D721Med (cell line): ENCODE measurements around the gene VPS39.

ENCODE experiments used
- DNase-seq: peaks from one replicate; pipeline ENCODE4 v3.0.0; 2011; ENCODE audit warnings: low spot score; ENCODE audit not compliant: insufficient read length
- FAIRE-seq: peaks from 2 replicates; lab custom pipeline; 2011; peaks lifted over from hg19 to GRCh38; lab: Jason Lieb, UNC
- TF ChIP-seq, protein P1 (sequence below): IDR thresholded peaks from 2 replicates; pipeline ENCODE4 v1.5.1; 2012; ENCODE audit warnings: mild to moderate bottlenecking, control low read depth; ENCODE audit not compliant: insufficient read depth; ENCODE audit errors: missing control alignments

Gene VPS39

DNA sequence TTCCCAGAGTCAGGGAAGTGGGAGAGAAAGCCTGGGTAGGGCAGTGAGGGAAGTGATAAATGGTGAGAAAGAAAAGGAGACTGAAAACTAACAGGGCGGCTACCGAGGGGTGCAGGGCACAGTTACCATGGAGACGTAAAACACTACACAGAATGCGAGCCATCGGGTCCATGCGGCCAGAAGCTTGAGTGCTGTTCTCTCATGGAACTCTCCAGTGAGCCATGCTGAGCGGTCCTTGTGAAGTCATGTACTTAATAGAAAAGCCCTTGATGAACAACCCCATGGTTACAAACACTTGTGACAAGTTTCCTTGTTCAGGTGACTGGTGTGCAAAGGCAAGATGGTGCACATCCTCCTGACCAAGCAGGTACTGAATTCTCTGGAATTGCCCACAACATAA is 48.0 kb downstream of the VPS39 start:
- FAIRE-seq (no peak), DNase-seq (no peak)
- TF ChIP-seq, protein P1, sequence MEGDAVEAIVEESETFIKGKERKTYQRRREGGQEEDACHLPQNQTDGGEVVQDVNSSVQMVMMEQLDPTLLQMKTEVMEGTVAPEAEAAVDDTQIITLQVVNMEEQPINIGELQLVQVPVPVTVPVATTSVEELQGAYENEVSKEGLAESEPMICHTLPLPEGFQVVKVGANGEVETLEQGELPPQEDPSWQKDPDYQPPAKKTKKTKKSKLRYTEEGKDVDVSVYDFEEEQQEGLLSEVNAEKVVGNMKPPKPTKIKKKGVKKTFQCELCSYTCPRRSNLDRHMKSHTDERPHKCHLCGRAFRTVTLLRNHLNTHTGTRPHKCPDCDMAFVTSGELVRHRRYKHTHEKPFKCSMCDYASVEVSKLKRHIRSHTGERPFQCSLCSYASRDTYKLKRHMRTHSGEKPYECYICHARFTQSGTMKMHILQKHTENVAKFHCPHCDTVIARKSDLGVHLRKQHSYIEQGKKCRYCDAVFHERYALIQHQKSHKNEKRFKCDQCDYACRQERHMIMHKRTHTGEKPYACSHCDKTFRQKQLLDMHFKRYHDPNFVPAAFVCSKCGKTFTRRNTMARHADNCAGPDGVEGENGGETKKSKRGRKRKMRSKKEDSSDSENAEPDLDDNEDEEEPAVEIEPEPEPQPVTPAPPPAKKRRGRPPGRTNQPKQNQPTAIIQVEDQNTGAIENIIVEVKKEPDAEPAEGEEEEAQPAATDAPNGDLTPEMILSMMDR: no peak

DNA sequence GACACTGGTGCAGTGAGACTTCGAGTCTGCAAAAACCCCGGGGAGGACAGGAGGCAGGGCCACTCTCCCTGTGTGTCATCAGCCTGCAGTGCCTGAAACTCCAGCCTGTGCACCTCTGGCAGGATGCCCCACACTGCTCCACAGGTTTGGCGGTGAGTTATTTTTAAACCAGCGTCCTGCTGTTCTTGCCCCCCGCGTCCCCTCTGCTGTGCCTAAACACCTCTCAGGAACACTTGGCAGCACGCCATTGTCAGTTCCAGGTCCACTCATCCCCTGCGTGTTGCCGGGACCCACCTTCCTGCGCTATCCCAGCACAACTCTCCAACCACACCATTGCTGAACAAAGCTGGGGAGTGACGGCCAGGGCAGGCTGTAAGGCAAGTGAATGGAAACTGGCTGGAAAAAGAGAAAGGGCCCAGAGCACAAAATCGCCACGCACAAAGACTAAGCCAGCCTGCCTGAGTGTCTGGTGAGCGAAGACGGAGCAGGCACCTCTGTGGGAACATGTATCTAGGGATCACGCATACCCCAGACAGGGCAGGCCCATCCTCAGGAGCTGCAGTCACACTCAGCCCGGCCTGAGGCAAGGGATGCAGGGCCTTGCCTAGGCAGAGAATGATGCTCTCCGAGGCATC is 48.6 kb downstream of the VPS39 start:
- TF ChIP-seq, protein P1: no peak
- FAIRE-seq (no peak), DNase-seq (no peak)

DNA sequence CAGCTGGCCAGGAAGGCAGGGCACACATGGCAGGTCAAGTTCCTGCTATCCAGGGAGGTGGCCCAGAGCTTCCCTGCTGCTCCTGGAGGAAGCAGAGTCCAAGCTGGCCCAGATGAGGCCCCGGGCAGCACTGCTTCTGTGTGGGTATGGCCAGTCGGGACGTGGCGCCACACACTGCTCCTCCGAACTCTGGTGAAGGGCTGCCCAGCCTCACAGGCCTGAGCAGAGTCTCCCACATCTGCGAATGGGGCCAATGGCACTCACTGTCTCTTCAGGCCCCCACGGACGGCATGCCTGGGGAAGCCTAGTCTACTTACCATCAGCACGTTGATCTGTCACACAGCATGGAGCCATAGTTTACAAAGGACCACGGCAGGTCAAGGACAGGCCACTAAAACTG is 49.2 kb downstream of the VPS39 start:
- TF ChIP-seq, protein P1: no peak
- DNase-seq (no peak), FAIRE-seq (no peak)

DNA sequence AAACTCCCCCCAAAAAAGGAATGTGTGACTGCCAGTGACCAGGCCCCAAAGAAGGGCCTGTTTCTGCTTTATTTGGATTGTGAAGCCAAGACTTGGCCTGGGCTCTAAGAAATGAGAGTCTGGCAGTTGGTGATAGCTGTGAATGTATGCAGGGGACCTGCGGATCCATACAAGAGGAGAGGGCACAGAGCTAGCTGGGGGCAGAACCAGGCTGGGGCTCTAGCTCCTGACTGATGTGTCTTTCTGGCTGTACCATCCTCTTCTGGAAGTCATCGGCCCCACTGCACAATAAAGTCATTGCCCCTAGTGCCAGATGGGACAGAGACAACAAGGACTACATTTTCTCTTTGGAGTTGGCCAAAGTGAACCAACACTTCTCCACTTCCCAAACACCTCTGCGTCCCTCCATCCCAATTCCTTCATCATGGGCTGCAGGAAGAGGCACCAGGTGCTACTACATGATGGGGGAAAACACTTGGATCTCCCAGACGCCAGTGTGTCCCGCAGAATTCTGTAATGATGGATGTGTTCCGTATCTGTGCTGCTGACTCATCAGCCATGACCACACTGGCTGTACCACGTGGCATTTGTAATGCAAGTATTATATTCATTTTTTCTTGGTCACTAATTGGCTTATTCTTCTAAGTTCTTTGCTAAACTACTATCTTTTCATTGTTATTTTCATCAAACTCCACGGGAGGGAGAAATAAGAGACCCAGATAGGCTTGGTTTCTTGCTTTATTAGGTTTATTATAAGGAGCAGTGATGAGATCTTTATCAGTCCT is 49.9 kb downstream of the VPS39 start:
- DNase-seq (no peak), FAIRE-seq (no peak)
- TF ChIP-seq, protein P1: no peak

DNA sequence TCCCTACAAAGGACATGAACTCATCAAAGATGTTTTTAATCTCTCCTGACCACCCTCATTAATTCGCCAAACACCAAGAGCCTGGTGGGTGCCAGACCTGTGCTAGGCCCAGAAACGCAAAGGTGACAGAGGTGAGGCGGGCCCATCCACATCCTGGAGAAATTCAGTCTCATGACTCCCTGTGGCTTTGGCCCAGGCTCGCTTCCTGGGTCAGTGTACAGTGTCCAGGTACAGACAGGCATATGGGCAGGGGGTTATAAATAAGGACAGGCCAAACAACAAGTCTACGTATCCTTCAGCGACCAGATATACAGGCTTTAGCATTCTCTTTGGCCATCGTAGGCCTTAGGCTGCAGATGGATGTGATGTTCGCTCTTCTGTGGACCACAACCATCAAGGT is 50.7 kb downstream of the VPS39 start:
- TF ChIP-seq, protein P1: no peak
- DNase-seq: no peak
- FAIRE-seq: no peak

DNA sequence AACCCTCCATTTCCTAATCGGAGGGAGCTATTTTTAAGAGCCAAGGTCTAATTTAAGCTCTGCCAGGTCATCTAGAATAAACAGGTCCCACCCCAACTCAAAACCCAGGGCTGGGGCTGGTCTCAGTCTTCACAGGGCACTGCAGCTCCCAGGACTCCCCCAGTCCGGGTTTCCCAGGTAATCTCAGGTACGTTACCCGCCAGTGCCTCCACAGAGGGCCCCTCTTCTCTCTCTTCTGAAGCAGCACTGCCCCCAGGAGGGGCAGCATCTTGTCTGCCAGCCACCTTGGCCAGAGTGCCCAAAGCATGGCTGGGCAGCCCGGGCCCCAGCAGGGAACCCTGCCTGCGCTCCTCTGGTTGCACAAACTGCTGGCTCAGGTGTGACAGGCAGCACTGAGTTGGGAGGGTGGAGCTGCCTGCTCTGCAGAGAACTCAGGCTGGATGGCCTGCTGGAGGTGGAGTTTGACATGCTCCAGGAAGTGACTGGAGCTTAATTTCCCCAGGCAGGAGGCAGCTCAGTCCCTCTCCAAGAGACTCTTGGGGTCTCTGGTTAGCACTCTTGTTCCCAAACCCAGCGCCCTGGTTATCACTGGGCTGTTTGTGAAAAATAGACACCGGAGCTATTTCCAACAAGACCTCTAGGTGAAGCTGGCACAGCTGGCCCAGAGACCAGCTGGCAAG is 51.7 kb downstream of the VPS39 start, which contains the start of gene PLA2G4F:
TSS of gene PLA2G4F (minus strand) at position 394 of the 680 bp plus-strand sequence. CDS start at position 307, 87 bp downstream.
- FAIRE-seq: no peak
- TF ChIP-seq, protein P1: no peak
- no peak for DNase-seq
